Measurements from ENCODE around the gene ZNF619.

- TF ChIP-seq, protein P1, sequence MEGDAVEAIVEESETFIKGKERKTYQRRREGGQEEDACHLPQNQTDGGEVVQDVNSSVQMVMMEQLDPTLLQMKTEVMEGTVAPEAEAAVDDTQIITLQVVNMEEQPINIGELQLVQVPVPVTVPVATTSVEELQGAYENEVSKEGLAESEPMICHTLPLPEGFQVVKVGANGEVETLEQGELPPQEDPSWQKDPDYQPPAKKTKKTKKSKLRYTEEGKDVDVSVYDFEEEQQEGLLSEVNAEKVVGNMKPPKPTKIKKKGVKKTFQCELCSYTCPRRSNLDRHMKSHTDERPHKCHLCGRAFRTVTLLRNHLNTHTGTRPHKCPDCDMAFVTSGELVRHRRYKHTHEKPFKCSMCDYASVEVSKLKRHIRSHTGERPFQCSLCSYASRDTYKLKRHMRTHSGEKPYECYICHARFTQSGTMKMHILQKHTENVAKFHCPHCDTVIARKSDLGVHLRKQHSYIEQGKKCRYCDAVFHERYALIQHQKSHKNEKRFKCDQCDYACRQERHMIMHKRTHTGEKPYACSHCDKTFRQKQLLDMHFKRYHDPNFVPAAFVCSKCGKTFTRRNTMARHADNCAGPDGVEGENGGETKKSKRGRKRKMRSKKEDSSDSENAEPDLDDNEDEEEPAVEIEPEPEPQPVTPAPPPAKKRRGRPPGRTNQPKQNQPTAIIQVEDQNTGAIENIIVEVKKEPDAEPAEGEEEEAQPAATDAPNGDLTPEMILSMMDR (IDR thresholded peaks at IDR 0.05; ENCODE audit: insufficient read depth, low read length, poor library complexity, severe bottlenecking): no peak
- TF ChIP-seq EZH2phosphoT487 (conservative IDR thresholded peaks at IDR 0.05; ENCODE audit: low read length): no peak
Measured at GRCh38 chr3:40521254-40521653, 44.3 kb downstream of the ZNF619 start.

Measured in SU-DHL-6 (cell line).